ENCODE data around the gene AFAP1. TPM values are rescaled to one million over a fixed set of nuclear protein-coding genes. Genes with fewer than 3 reads are reported as not detected.

The AFAP1 gene
- total RNA-seq, 1 experiment from 2014 or later, result 27.6 TPM

GRCh38 chr4:7874838-7875237 lies 64.8 kb downstream of the AFAP1 start:
- no peaks in the 10 kb centered on the region for H3K9me3 Mint-ChIP-seq (ENCODE audit: unreplicated experiment)
- no peaks in the 10 kb centered on the region for H3K27me3 ChIP-seq (replicated peaks; ENCODE audit: control insufficient read depth, insufficient read depth, low read length)
- no peak for TF ChIP-seq CTCF (IDR thresholded peaks at IDR 0.05; ENCODE audit: insufficient read depth in 1 of 2, low read depth in 1 of 2, low read length in 1 of 2, severe bottlenecking in 1 of 2, unreplicated experiment in 1 of 2)
- peaks cover 15% of the 10 kb centered on the region for H3K4me1 Mint-ChIP-seq (ENCODE audit: low read depth, unreplicated experiment)
- BruUV-seq (replicated peaks), result no TSS peak
- H3K36me3 Mint-ChIP-seq (ENCODE audit: insufficient read depth, unreplicated experiment), result peaks cover 6% of the 10 kb centered on the region
- intact Hi-C loops (cut with micrococcal nuclease; ENCODE audit: unreplicated experiment), result loop anchor here (5.0 kb wide), 1 partner anchor 52 kb away; no protein-coding TSS in a partner anchor
- no peaks in the 10 kb centered on the region; the same call in 1 of the 2 replicates for H3K36me3 ChIP-seq (ENCODE audit: control insufficient read depth, insufficient read depth, low read length)
- no peak for DNase-seq
- H3K4me1 ChIP-seq, result no peaks in the 10 kb centered on the region
- CTCF ChIA-PET, result no interaction called here
- H3K4me3 ChIP-seq (ENCODE audit: low read depth, low read length), result no peak overlapping the region
- no peak overlapping the region for H3K4me3 Mint-ChIP-seq (ENCODE audit: unreplicated experiment)
- no peaks in the 10 kb centered on the region for H3K9me3 ChIP-seq
- POLR2A ChIA-PET, result no interaction called here
- no peaks in the 10 kb centered on the region for H3K27me3 Mint-ChIP-seq (ENCODE audit: insufficient read depth, unreplicated experiment)
- no peak overlapping the region for H3K27ac Mint-ChIP-seq (ENCODE audit: unreplicated experiment)

- ChIA-PET CTCF (no interaction called here), POLR2A (no interaction called here)
- Histone ChIP-seq H3K36me3 (ENCODE audit: control insufficient read depth, insufficient read depth, low read length) (no peaks in the 10 kb centered on the region; the same call in 1 of the 2 replicates), H3K9me3 (no peaks in the 10 kb centered on the region), H3K4me1 (no peaks in the 10 kb centered on the region), H3K4me3 (ENCODE audit: low read depth, low read length) (no peak overlapping the region), H3K27me3 (replicated peaks; ENCODE audit: control insufficient read depth, insufficient read depth, low read length) (no peaks in the 10 kb centered on the region)
- H3K9me3 Mint-ChIP-seq (ENCODE audit: unreplicated experiment), result no peaks in the 10 kb centered on the region
- H3K4me1 Mint-ChIP-seq (ENCODE audit: low read depth, unreplicated experiment), result peaks cover 8% of the 10 kb centered on the region
- BruUV-seq (replicated peaks), result no TSS peak
- H3K27me3 Mint-ChIP-seq (ENCODE audit: insufficient read depth, unreplicated experiment), result no peaks in the 10 kb centered on the region
- no peak for DNase-seq
- H3K27ac Mint-ChIP-seq (ENCODE audit: unreplicated experiment), result no peak overlapping the region
- no peak for TF ChIP-seq CTCF (IDR thresholded peaks at IDR 0.05; ENCODE audit: insufficient read depth in 1 of 2, low read depth in 1 of 2, low read length in 1 of 2, severe bottlenecking in 1 of 2, unreplicated experiment in 1 of 2)
- H3K36me3 Mint-ChIP-seq (ENCODE audit: insufficient read depth, unreplicated experiment), result peaks cover 12% of the 10 kb centered on the region
- no peak overlapping the region for H3K4me3 Mint-ChIP-seq (ENCODE audit: unreplicated experiment)
- intact Hi-C loops (cut with micrococcal nuclease; ENCODE audit: unreplicated experiment), result no loop called here
These were observed 65.8 kb downstream of the AFAP1 start for GRCh38 chr4:7873881-7874280.

- H3K4me1 Mint-ChIP-seq (ENCODE audit: low read depth, unreplicated experiment), result peaks cover 12% of the 10 kb centered on the region
- no peak for DNase-seq
- H3K9me3 ChIP-seq, result no peaks in the 10 kb centered on the region
- H3K27ac Mint-ChIP-seq (ENCODE audit: unreplicated experiment), result no peak overlapping the region
- no peak for TF ChIP-seq CTCF (IDR thresholded peaks at IDR 0.05; ENCODE audit: insufficient read depth in 1 of 2, low read depth in 1 of 2, low read length in 1 of 2, severe bottlenecking in 1 of 2, unreplicated experiment in 1 of 2)
- H3K27me3 Mint-ChIP-seq (ENCODE audit: insufficient read depth, unreplicated experiment), result no peaks in the 10 kb centered on the region
- H3K36me3 Mint-ChIP-seq (ENCODE audit: insufficient read depth, unreplicated experiment), result peaks cover 17% of the 10 kb centered on the region
- no TSS peak for BruUV-seq (replicated peaks)
- intact Hi-C loops (cut with micrococcal nuclease; ENCODE audit: unreplicated experiment), result no loop called here
- no peak overlapping the region for H3K4me3 ChIP-seq (ENCODE audit: low read depth, low read length)
- no peaks in the 10 kb centered on the region for H3K27me3 ChIP-seq (replicated peaks; ENCODE audit: control insufficient read depth, insufficient read depth, low read length)
- no peaks in the 10 kb centered on the region for H3K9me3 Mint-ChIP-seq (ENCODE audit: unreplicated experiment)
- no peaks in the 10 kb centered on the region; the same call in 1 of the 2 replicates for H3K36me3 ChIP-seq (ENCODE audit: control insufficient read depth, insufficient read depth, low read length)
- H3K4me1 ChIP-seq, result no peaks in the 10 kb centered on the region
- ChIA-PET POLR2A (no interaction called here), CTCF (no interaction called here)
- no peak overlapping the region for H3K4me3 Mint-ChIP-seq (ENCODE audit: unreplicated experiment)
These were observed 67.3 kb downstream of the AFAP1 start for GRCh38 chr4:7872264-7872771.

Measured in Caco-2 (cell line).